Dendritic cell treated with granulocyte-macrophage colony-stimulating factor and Interleukin-4, amounts not matched to agents 40 ng/mL and 50 ng/mL, for 4 days (primary cell): Measurements from ENCODE around the gene DSE.
A peak's percentile ranks its signal among the peaks of the same experiment; 100 is the strongest.

ENCODE experiments used
- H3K27ac Mint-ChIP-seq: one replicate; pipeline ENCODE4 v1.8.0; 2022; ENCODE audit warnings: mild to moderate bottlenecking, mixed read lengths
- H3K27me3 Mint-ChIP-seq: one replicate; pipeline ENCODE4 v1.8.0; 2022; ENCODE audit warnings: mild to moderate bottlenecking, mixed read lengths
- H3K36me3 Mint-ChIP-seq: one replicate; pipeline ENCODE4 v1.8.0; 2022; ENCODE audit warnings: low read depth, mixed read lengths
- H3K4me1 Mint-ChIP-seq: one replicate; pipeline ENCODE4 v1.8.0; 2022; ENCODE audit warnings: low read depth, mixed read lengths
- H3K4me3 Mint-ChIP-seq: one replicate; pipeline ENCODE4 v1.8.0; 2022; ENCODE audit warnings: mild to moderate bottlenecking, moderate library complexity, mixed read lengths
- H3K9me3 Mint-ChIP-seq: one replicate; pipeline ENCODE4 v1.8.0; 2022; ENCODE audit warnings: mixed read lengths
- intact Hi-C: fragments of 100-400 bp; cut with micrococcal nuclease; formaldehyde crosslinking; loops from one replicate; pipeline ENCODE4 v1.15.0; 2022

The DSE gene

DNA sequence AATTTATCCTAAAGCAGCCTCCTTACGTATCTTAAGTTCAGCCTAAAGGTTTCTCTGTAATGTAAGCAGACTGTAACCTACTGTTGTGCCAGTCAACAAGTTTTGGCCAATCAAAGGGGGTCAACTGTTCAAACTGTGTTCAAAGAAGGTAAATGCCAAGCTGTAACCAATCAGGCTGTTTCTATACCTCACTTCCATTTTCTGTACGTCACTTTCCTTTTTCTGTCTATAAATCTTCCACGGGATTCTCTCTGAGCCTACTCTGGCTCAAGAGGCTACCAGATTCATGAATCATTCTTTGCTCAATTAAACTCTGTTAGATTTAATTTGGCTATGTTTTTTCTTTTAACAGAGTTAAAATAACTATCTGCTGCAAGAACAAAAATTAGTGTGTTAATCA is 85.4 kb downstream of the DSE start:
- peaks cover 7% of the 10 kb centered on the region for H3K27me3 Mint-ChIP-seq
- intact Hi-C loops: no loop called here
- H3K9me3 Mint-ChIP-seq: no peaks in the 10 kb centered on the region
- peak overlapping the region; percentile 75 for H3K27ac Mint-ChIP-seq
- peaks cover 75% of the 10 kb centered on the region for H3K4me1 Mint-ChIP-seq
- no peak overlapping the region for H3K4me3 Mint-ChIP-seq
- H3K36me3 Mint-ChIP-seq: no peaks in the 10 kb centered on the region

GRCh38 chr6:116456927-116457326 is 86.2 kb downstream of the DSE start:
- Mint-ChIP-seq H3K27me3 (peaks cover 7% of the 10 kb centered on the region), H3K27ac (peak overlapping the region; percentile 75), H3K4me1 (peaks cover 75% of the 10 kb centered on the region), H3K4me3 (peak overlapping the region; percentile 20), H3K9me3 (no peaks in the 10 kb centered on the region), H3K36me3 (no peaks in the 10 kb centered on the region)
- intact Hi-C loops: no loop called here

DNA sequence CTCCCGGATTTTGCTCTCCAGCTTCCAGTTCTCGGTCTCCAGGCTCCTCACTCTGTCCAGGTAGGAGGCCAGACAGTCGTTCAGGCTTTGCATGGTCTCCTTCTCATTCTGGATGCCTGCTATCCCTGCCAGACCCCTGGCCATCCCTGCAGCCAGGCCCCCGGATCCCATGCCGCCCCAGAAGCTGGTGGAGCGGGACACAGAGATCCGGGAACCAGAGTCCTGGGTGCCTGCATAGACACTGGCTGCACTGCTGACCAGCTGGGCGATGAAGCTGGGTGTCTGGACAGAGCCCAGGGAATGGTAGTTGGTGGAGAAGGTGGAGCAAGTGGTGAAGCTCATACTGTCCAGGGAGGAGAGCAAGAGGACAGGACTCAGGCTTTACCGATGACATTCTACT is 87.5 kb downstream of the DSE start:
- H3K27me3 Mint-ChIP-seq: peaks cover 7% of the 10 kb centered on the region
- no peaks in the 10 kb centered on the region for H3K9me3 Mint-ChIP-seq
- no peaks in the 10 kb centered on the region for H3K36me3 Mint-ChIP-seq
- intact Hi-C loops: no loop called here
- H3K27ac Mint-ChIP-seq: peak overlapping the region; percentile 75
- H3K4me3 Mint-ChIP-seq: no peak overlapping the region
- H3K4me1 Mint-ChIP-seq: peaks cover 77% of the 10 kb centered on the region

- no peak overlapping the region for H3K4me3 Mint-ChIP-seq
- intact Hi-C loops: no loop called here
- peak overlapping the region; percentile 3 for H3K27ac Mint-ChIP-seq
- H3K4me1 Mint-ChIP-seq: peaks cover 78% of the 10 kb centered on the region
- peaks cover 5% of the 10 kb centered on the region for H3K27me3 Mint-ChIP-seq
- H3K36me3 Mint-ChIP-seq: no peaks in the 10 kb centered on the region
- H3K9me3 Mint-ChIP-seq: no peaks in the 10 kb centered on the region
Observed at GRCh38 chr6:116459927-116460326, 89.2 kb downstream of the DSE start.

GRCh38 chr6:116461331-116461931 is 90.7 kb downstream of the DSE start, which contains the start of gene CALHM6:
Gene CALHM6 (plus strand): TSS chr6:116461375. CDS start chr6:116461930, 555 bp downstream.
- H3K9me3 Mint-ChIP-seq: no peaks in the 10 kb centered on the region
- no peaks in the 10 kb centered on the region for H3K36me3 Mint-ChIP-seq
- peaks cover 76% of the 10 kb centered on the region for H3K4me1 Mint-ChIP-seq
- H3K27ac Mint-ChIP-seq: peak within 1 kb of the TSS; percentile 93
- intact Hi-C loops: no loop called here
- peaks cover 5% of the 10 kb centered on the region for H3K27me3 Mint-ChIP-seq
- peak within 1 kb of the TSS; percentile 73 for H3K4me3 Mint-ChIP-seq

- Mint-ChIP-seq H3K27ac (peak overlapping the region; percentile 93), H3K27me3 (peaks cover 5% of the 10 kb centered on the region), H3K4me3 (peak overlapping the region; percentile 73), H3K4me1 (peaks cover 78% of the 10 kb centered on the region), H3K9me3 (no peaks in the 10 kb centered on the region), H3K36me3 (no peaks in the 10 kb centered on the region)
- intact Hi-C loops: no loop called here
Observed at GRCh38 chr6:116461932-116462885, 91.5 kb downstream of the DSE start.

- Mint-ChIP-seq H3K9me3 (no peaks in the 10 kb centered on the region), H3K4me3 (no peak overlapping the region), H3K4me1 (peaks cover 70% of the 10 kb centered on the region), H3K27me3 (peaks cover 5% of the 10 kb centered on the region), H3K27ac (no peak overlapping the region), H3K36me3 (no peaks in the 10 kb centered on the region)
- intact Hi-C loops: no loop called here
Observed at GRCh38 chr6:116463301-116463700, 92.6 kb downstream of the DSE start.

GRCh38 chr6:116465246-116465645 is 94.5 kb downstream of the DSE start:
- peaks cover 58% of the 10 kb centered on the region for H3K4me1 Mint-ChIP-seq
- H3K36me3 Mint-ChIP-seq: no peaks in the 10 kb centered on the region
- H3K9me3 Mint-ChIP-seq: no peaks in the 10 kb centered on the region
- peak overlapping the region; percentile 82 for H3K27ac Mint-ChIP-seq
- H3K27me3 Mint-ChIP-seq: no peaks in the 10 kb centered on the region
- intact Hi-C loops: loop anchor here (2.0 kb wide), 1 partner anchor 14 kb away; no protein-coding TSS in a partner anchor
- no peak overlapping the region for H3K4me3 Mint-ChIP-seq

DNA sequence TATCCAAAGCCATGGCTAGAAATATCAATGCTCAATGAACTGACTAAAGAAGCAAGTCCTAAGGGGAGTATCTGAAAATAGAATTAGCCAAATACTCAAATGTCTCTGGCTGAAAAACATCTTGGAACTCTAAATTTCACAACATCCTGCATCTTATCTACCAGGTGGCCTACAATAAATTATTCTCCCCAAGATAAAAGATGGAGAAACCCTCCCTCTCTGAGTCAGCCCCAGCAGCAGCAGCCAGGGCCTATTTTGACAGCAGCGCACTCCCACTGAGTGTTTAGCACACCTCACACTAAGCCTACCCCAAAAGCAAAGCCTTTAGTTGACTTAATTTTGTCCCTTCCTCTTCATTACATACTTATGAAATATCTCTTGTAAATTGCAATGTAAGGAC is 96.3 kb downstream of the DSE start:
- no peaks in the 10 kb centered on the region for H3K27me3 Mint-ChIP-seq
- no peak overlapping the region for H3K4me3 Mint-ChIP-seq
- intact Hi-C loops: no loop called here
- H3K27ac Mint-ChIP-seq: peak overlapping the region; percentile 42
- H3K36me3 Mint-ChIP-seq: no peaks in the 10 kb centered on the region
- H3K4me1 Mint-ChIP-seq: peaks cover 53% of the 10 kb centered on the region
- no peaks in the 10 kb centered on the region for H3K9me3 Mint-ChIP-seq

GRCh38 chr6:116467514-116467913 is 96.8 kb downstream of the DSE start:
- no peak overlapping the region for H3K4me3 Mint-ChIP-seq

DNA sequence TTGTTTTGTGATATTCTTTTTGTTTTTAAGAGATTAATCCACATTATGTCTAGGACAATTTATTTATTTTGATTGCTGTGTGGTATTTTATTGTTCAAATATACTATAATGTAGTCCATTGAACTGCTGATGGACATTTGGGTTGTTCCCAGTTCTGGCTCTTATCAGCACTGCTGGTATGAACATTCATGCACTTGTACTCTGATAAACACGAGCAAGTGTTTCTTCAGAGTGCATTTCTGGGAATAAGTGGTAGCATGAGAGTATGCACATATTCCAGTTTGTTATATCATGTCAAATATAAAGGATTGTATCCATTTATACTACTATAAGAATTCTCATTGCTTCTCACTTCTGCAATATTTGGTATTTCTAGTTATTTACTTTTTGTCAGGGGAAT is 97.5 kb downstream of the DSE start:
- Mint-ChIP-seq H3K9me3 (no peaks in the 10 kb centered on the region), H3K4me1 (peaks cover 52% of the 10 kb centered on the region), H3K27me3 (no peaks in the 10 kb centered on the region), H3K27ac (peak overlapping the region; percentile 45), H3K4me3 (no peak overlapping the region), H3K36me3 (no peaks in the 10 kb centered on the region)
- intact Hi-C loops: no loop called here

More at GRCh38 chr6:116467514-116467913, 96.8 kb downstream of the DSE start:
- no peaks in the 10 kb centered on the region for H3K36me3 Mint-ChIP-seq
- intact Hi-C loops: no loop called here
- peak overlapping the region; percentile 42 for H3K27ac Mint-ChIP-seq
- no peaks in the 10 kb centered on the region for H3K9me3 Mint-ChIP-seq
- H3K27me3 Mint-ChIP-seq: no peaks in the 10 kb centered on the region
- H3K4me1 Mint-ChIP-seq: peaks cover 49% of the 10 kb centered on the region

DNA sequence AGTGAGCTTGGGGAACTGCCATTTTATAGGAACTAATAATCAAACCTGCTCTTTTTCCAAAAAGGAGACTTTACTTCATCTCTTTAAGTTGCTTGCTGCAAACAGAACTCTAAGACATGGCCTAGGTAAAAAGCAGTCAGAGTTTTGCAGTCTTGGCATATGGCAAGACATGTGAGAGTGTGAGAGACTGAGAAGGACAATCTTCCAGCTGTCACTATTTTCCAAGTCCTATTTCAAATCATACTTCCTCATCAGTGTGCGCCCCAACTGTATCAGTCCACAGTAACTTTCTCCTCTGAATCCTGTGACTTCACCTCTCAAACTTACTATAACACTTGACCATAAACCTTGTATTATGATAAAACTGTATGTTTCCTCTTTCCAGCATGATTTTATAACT is 100.8 kb downstream of the DSE start:
- peak overlapping the region; percentile 71 for H3K27ac Mint-ChIP-seq
- H3K9me3 Mint-ChIP-seq: peaks cover 1% of the 10 kb centered on the region
- no peaks in the 10 kb centered on the region for H3K27me3 Mint-ChIP-seq
- intact Hi-C loops: no loop called here
- H3K4me3 Mint-ChIP-seq: no peak overlapping the region
- H3K4me1 Mint-ChIP-seq: peaks cover 62% of the 10 kb centered on the region
- H3K36me3 Mint-ChIP-seq: no peaks in the 10 kb centered on the region

DNA sequence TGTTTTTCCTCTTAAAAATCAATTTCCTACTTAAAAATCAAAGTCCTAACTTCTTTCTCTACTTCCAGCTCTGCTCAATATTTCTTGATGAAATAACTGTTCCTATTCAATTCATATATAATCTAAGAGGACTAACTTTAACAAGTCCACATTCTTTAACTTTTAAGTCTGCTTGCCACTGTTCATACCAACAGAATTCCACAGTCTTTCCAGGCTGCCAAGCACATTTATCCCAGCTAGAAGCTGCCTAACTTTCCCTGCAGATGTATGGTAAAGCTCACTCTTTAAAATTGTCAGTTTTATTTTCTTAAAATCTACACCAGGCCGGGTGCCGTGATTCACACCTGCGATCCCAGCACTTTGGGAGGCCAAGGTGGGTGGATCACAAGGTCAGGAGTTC is 102.0 kb downstream of the DSE start:
- Mint-ChIP-seq H3K4me1 (peaks cover 59% of the 10 kb centered on the region), H3K36me3 (no peaks in the 10 kb centered on the region), H3K4me3 (no peak overlapping the region), H3K27me3 (no peaks in the 10 kb centered on the region), H3K27ac (peak overlapping the region; percentile 67), H3K9me3 (peaks cover 10% of the 10 kb centered on the region)
- intact Hi-C loops: no loop called here

DNA sequence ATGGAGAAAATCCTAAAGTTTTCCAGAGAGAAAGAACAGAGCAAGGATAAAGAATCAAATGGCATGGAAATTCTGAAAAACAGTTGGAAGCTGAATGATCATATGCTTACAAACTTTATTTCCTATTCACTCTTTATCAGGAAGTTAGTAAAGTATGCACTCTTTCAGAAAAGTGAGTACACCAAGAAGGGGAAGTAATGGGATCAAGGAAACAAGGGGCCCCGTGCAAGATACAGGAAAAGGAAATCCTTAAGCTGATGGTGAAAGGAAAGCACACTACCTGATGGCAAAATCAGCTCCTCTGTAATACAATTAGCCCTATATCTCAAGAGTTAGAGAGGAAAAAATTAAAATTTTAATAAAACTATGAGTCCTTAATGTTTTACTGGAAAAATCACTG is 104.4 kb downstream of the DSE start:
- Mint-ChIP-seq H3K4me3 (no peak overlapping the region), H3K36me3 (no peaks in the 10 kb centered on the region), H3K4me1 (peaks cover 60% of the 10 kb centered on the region), H3K27ac (peak overlapping the region; percentile 86), H3K9me3 (peaks cover 10% of the 10 kb centered on the region), H3K27me3 (no peaks in the 10 kb centered on the region)
- intact Hi-C loops: no loop called here
